ENCODE results near the gene ANKMY2. TPM values are rescaled to one million over a fixed set of nuclear protein-coding genes. Genes with fewer than 3 reads are reported as not detected.

The ANKMY2 gene
- total RNA-seq, 6 experiments from 2014 or later: 21.0 to 26.2 (median 23.4) TPM

- no peaks in the 10 kb centered on the region for H3K27me3 Mint-ChIP-seq (ENCODE audit: insufficient read depth)
- no peak for DNase-seq
- TF ChIP-seq, protein P1, sequence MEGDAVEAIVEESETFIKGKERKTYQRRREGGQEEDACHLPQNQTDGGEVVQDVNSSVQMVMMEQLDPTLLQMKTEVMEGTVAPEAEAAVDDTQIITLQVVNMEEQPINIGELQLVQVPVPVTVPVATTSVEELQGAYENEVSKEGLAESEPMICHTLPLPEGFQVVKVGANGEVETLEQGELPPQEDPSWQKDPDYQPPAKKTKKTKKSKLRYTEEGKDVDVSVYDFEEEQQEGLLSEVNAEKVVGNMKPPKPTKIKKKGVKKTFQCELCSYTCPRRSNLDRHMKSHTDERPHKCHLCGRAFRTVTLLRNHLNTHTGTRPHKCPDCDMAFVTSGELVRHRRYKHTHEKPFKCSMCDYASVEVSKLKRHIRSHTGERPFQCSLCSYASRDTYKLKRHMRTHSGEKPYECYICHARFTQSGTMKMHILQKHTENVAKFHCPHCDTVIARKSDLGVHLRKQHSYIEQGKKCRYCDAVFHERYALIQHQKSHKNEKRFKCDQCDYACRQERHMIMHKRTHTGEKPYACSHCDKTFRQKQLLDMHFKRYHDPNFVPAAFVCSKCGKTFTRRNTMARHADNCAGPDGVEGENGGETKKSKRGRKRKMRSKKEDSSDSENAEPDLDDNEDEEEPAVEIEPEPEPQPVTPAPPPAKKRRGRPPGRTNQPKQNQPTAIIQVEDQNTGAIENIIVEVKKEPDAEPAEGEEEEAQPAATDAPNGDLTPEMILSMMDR (IDR thresholded peaks at IDR 0.05): no peak
- H3K4me3 Mint-ChIP-seq: no peak overlapping the region
- H3K9me3 Mint-ChIP-seq: no peaks in the 10 kb centered on the region
- peaks cover 53% of the 10 kb centered on the region for H3K4me1 Mint-ChIP-seq (ENCODE audit: low read depth)
- H3K27ac Mint-ChIP-seq: no peak overlapping the region
- H3K36me3 Mint-ChIP-seq (ENCODE audit: low read depth): peaks cover 11% of the 10 kb centered on the region
Measured at GRCh38 chr7:16656141-16656540, 10.6 kb upstream of the ANKMY2 start.

- Mint-ChIP-seq H3K27me3 (ENCODE audit: insufficient read depth) (no peaks in the 10 kb centered on the region), H3K9me3 (no peaks in the 10 kb centered on the region), H3K36me3 (ENCODE audit: low read depth) (peaks cover 9% of the 10 kb centered on the region; the same call in 1 of the 2 replicates), H3K27ac (no peak overlapping the region), H3K4me1 (ENCODE audit: low read depth) (peaks cover 50% of the 10 kb centered on the region), H3K4me3 (no peak overlapping the region)
- TF ChIP-seq, protein P1 (IDR thresholded peaks at IDR 0.05): no peak
- DNase-seq: no peak
Measured at GRCh38 chr7:16655394-16655793, 9.8 kb upstream of the ANKMY2 start.

DNA sequence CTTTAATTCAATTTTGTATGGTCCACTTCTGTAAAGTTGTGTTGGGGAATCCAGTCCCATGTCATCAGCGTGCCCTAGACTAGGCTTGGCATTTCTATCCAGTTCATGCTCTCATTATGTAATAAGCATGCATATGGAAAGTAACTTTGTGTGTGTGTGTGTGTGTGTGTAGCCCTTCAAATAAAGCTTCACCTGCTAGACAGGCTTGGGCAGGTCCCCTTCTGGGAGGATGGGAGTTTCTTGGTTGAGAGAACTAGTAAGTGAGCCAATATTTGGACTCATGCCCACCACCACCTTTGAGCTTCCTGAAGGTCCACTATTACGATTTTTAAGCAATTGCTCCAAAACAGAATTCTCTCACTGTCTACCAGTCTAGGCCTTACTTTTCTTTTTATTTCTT is 7.3 kb upstream of the ANKMY2 start:
- Mint-ChIP-seq H3K27ac (no peak overlapping the region), H3K27me3 (ENCODE audit: insufficient read depth) (no peaks in the 10 kb centered on the region), H3K36me3 (ENCODE audit: low read depth) (peaks cover 13% of the 10 kb centered on the region; the same call in 1 of the 2 replicates), H3K9me3 (no peaks in the 10 kb centered on the region), H3K4me1 (ENCODE audit: low read depth) (peaks cover 72% of the 10 kb centered on the region), H3K4me3 (no peak overlapping the region)
- TF ChIP-seq, protein P1 (IDR thresholded peaks at IDR 0.05): no peak
- DNase-seq: no peak

GRCh38 chr7:16652240-16652583 is 6.7 kb upstream of the ANKMY2 start:
- Mint-ChIP-seq H3K27me3 (ENCODE audit: insufficient read depth) (no peaks in the 10 kb centered on the region), H3K36me3 (ENCODE audit: low read depth) (peaks cover 13% of the 10 kb centered on the region; the same call in 1 of the 2 replicates), H3K4me1 (ENCODE audit: low read depth) (peaks cover 72% of the 10 kb centered on the region), H3K4me3 (no peak overlapping the region), H3K27ac (no peak overlapping the region), H3K9me3 (no peaks in the 10 kb centered on the region)
- no peak for DNase-seq
- TF ChIP-seq, protein P1 (IDR thresholded peaks at IDR 0.05): no peak

GRCh38 chr7:16651396-16652239 is 6.1 kb upstream of the ANKMY2 start:
- Mint-ChIP-seq H3K9me3 (no peaks in the 10 kb centered on the region), H3K27me3 (ENCODE audit: insufficient read depth) (no peaks in the 10 kb centered on the region), H3K27ac (no peak overlapping the region), H3K36me3 (ENCODE audit: low read depth) (peaks cover 10% of the 10 kb centered on the region; the same call in 1 of the 2 replicates), H3K4me3 (no peak overlapping the region), H3K4me1 (ENCODE audit: low read depth) (peaks cover 69% of the 10 kb centered on the region)
- TF ChIP-seq, protein P1 (IDR thresholded peaks at IDR 0.05): no peak
- no peak for DNase-seq
